Kidney (tissue), 14 donors: ENCODE results near the gene TUFM. TPM values are rescaled to one million over a fixed set of nuclear protein-coding genes. Genes with fewer than 3 reads are reported as not detected.

Experiments
- DNase-seq, 5 donors: peaks; one replicate each; pipeline ENCODE4 v3.0.0-alpha.2; 2013 to 2020
- FAIRE-seq: peaks from 2 replicates; lab custom pipeline; 2012; peaks lifted over from hg19 to GRCh38; lab: Jason Lieb, UNC
- H3K27ac ChIP-seq, 2 donors: one replicate each; pipeline ENCODE4 v1.7.0; 2013; ENCODE audit warnings: low read depth in 2 of 2, low read length in 2 of 2, inconsistent platforms in 1 of 2
- H3K27me3 ChIP-seq: one replicate; pipeline ENCODE4 v1.7.1; 2013; ENCODE audit warnings: low read length, inconsistent platforms; ENCODE audit not compliant: control insufficient read depth, insufficient read depth
- H3K36me3 ChIP-seq, 3 donors: one replicate each; pipeline versions ENCODE4 v1.7.0 to v1.7.1; 2013; ENCODE audit warnings: low read length in 3 of 3, control low read depth in 1 of 3, inconsistent platforms in 1 of 3; ENCODE audit not compliant: insufficient read depth in 3 of 3, control insufficient read depth in 2 of 3
- H3K4me1 ChIP-seq, 3 donors: one replicate each; pipeline versions ENCODE4 v1.7.0 to v1.7.1; 2013; ENCODE audit warnings: low read length in 3 of 3, inconsistent platforms in 1 of 3, low read depth in 1 of 3; ENCODE audit not compliant: control insufficient read depth in 2 of 3, insufficient read depth in 2 of 3
- H3K4me3 ChIP-seq, 3 donors: one replicate each; pipeline versions ENCODE4 v1.7.0 to v1.8.1; 2013; ENCODE audit warnings: low read length in 3 of 3, control low read depth in 1 of 3, inconsistent platforms in 1 of 3
- H3K9ac ChIP-seq, 3 donors: one replicate each; pipeline versions ENCODE4 v1.7.0 to v1.7.1; 2013; ENCODE audit warnings: low read length in 3 of 3, control low read depth in 1 of 3, inconsistent platforms in 1 of 3
- H3K9me3 ChIP-seq, 3 donors: one replicate each; pipeline versions ENCODE4 v1.7.0 to v1.7.1; 2013; ENCODE audit warnings: low read length in 3 of 3, control low read depth in 1 of 3, inconsistent platforms in 1 of 3; ENCODE audit not compliant: control insufficient read depth in 2 of 3, insufficient read depth in 1 of 3
- CTCF ChIP-seq: IDR thresholded peaks from 3 replicates; pipeline ENCODE4 v1.5.1; 2012; ENCODE audit warnings: mild to moderate bottlenecking, moderate library complexity, borderline replicate concordance; ENCODE audit not compliant: insufficient read depth; ENCODE audit errors: extremely low read depth
- intact Hi-C: fragments of 100-400 bp; cut with DNase I; formaldehyde crosslinking; loops from one replicate; pipeline ENCODE4 v1.11.1; 2022
- polyA plus RNA-seq: library from polyadenylated mRNA; stranded (reverse); fragments of 350-450 nt; fragmentation: Illumina TruSeq; extraction: RNeasy Lipid Tissue Mini Kit (QIAGEN cat#74804); gene quantifications from one replicate; pipeline ENCODE4 v1.2.3, GENCODE V29; 2014; ENCODE audit warnings: low read depth, low replicate concordance; ENCODE audit not compliant: insufficient read depth
- total RNA-seq: library from RNA; stranded (reverse); fragmentation: NEBNext Ultra II Directional; extraction: Animal tissue kit (Norgen Biotek cat#: 25700); gene quantifications from one replicate; pipeline ENCODE4 v1.2.1, GENCODE V29; 2021
- donor health status: control.
- donor health status: control.
- donor health status: control.
- donor health status: control.
- donor health status: control.
- donor health status: DM: yes; HTN: yes; CAD: no.
- donor health status: Normal renal cell carcinoma (clear cell type).

TUFM gene
- total and polyA plus RNA-seq, 2 donors from 2014 or later: 146 to 443 TPM

GRCh38 chr16:28838558-28838918 lies 7.6 kb downstream of the TUFM start:
- Histone ChIP-seq H3K9ac (no peak overlapping the region), H3K9me3 (no peaks in the 10 kb centered on the region), H3K27ac (no peak overlapping the region), H3K27me3 (no peaks in the 10 kb centered on the region), H3K4me1 (no peaks in the 10 kb centered on the region), H3K36me3 (peaks cover 3 to 44% (median 32%) of the 10 kb centered on the region in 3 donors), H3K4me3 (no peak overlapping the region)
- intact Hi-C loops: no loop called here
- TF ChIP-seq CTCF: no peak
- FAIRE-seq (no peak), DNase-seq (no peak)

- H3K27ac ChIP-seq: no peak overlapping the region
- no peaks in the 10 kb centered on the region for H3K9me3 ChIP-seq
- peaks cover 3 to 50% (median 36%) of the 10 kb centered on the region in 3 donors for H3K36me3 ChIP-seq
- H3K9ac ChIP-seq: no peak overlapping the region
- no peak overlapping the region for H3K4me3 ChIP-seq
- no peak for TF ChIP-seq CTCF
- FAIRE-seq (no peak), DNase-seq (no peak)
- no peaks in the 10 kb centered on the region for H3K27me3 ChIP-seq
- H3K4me1 ChIP-seq: no peaks in the 10 kb centered on the region
- intact Hi-C loops: no loop called here
Measured at GRCh38 chr16:28837672-28838557, 8.2 kb downstream of the TUFM start.

GRCh38 chr16:28836761-28837064 lies 9.4 kb downstream of the TUFM start:
- FAIRE-seq (no peak), DNase-seq (no peak)
- intact Hi-C loops: no loop called here
- no peak for TF ChIP-seq CTCF
- no peaks in the 10 kb centered on the region for H3K4me1 ChIP-seq
- no peak overlapping the region for H3K4me3 ChIP-seq
- peaks cover 8 to 54% (median 37%) of the 10 kb centered on the region in 3 donors for H3K36me3 ChIP-seq
- no peaks in the 10 kb centered on the region for H3K9me3 ChIP-seq
- H3K27ac ChIP-seq: no peak overlapping the region
- H3K27me3 ChIP-seq: no peaks in the 10 kb centered on the region
- H3K9ac ChIP-seq: no peak overlapping the region
